Epithelial cell of proximal tubule (primary cell): ENCODE measurements around the gene ZFP36L2. TPM values are rescaled to one million over a fixed set of nuclear protein-coding genes. Genes with fewer than 3 reads are reported as not detected.

Experiments used
- DNase-seq: peaks from one replicate; pipeline ENCODE4 v3.0.0-alpha.2; 2011; ENCODE audit warnings: low read depth
- H3K4me3 ChIP-seq: 2 replicates; pipeline ENCODE4 v1.5.1; 2011; ENCODE audit warnings: low read depth, mild to moderate bottlenecking, low read length
- CTCF ChIP-seq: conservative IDR thresholded peaks from 2 replicates; pipeline ENCODE4 v1.5.1; 2012; ENCODE audit warnings: low read depth, mild to moderate bottlenecking, low read length
- total RNA-seq: library from RNA; depleted of rRNA; stranded (reverse); fragments of >200 nt; gene quantifications from 2 replicates; pipeline ENCODE4 v1.2.3, GENCODE V29; 2015

The ZFP36L2 gene
- total RNA-seq, 1 donor from 2014 or later: 10.5 TPM

GRCh38 chr2:43199492-43200488 lies 26.6 kb downstream of the ZFP36L2 start:
- no peak overlapping the region for H3K4me3 ChIP-seq
- no peak for DNase-seq
- TF ChIP-seq CTCF: no peak

- H3K4me3 ChIP-seq: no peak overlapping the region
- TF ChIP-seq CTCF: no peak
- DNase-seq: no peak
These were observed 28.1 kb downstream of the ZFP36L2 start for GRCh38 chr2:43198263-43198662.

- no peak for TF ChIP-seq CTCF
- no peak overlapping the region for H3K4me3 ChIP-seq
- DNase-seq: no peak
These were observed 28.9 kb downstream of the ZFP36L2 start for GRCh38 chr2:43197588-43197896.

- DNase-seq: no peak
- TF ChIP-seq CTCF: no peak
- H3K4me3 ChIP-seq: no peak overlapping the region
These were observed 29.4 kb downstream of the ZFP36L2 start for GRCh38 chr2:43196768-43197587.

GRCh38 chr2:43194121-43194869 lies 32.1 kb downstream of the ZFP36L2 start:
- no peak for DNase-seq
- TF ChIP-seq CTCF: no peak
- no peak overlapping the region for H3K4me3 ChIP-seq

- no peak overlapping the region for H3K4me3 ChIP-seq
- TF ChIP-seq CTCF: no peak
- DNase-seq: no peak
These were observed 32.7 kb downstream of the ZFP36L2 start for GRCh38 chr2:43193652-43194120.
